GM12878 (cell line): ENCODE data around the gene STOML2. TPM values are rescaled to one million over a fixed set of nuclear protein-coding genes. Genes with fewer than 3 reads are reported as not detected.

ENCODE experiments used
- BMI1 ChIP-seq: fragments of 450-650 bp; IDR thresholded peaks from 2 replicates; pipeline ENCODE4 v1.6.1; 2016; ENCODE audit warnings: mild to moderate bottlenecking, moderate library complexity, borderline replicate concordance
- BRCA1 ChIP-seq: IDR thresholded peaks from 2 replicates; pipeline ENCODE4 v1.6.1; 2011; ENCODE audit warnings: low read depth, low read length, improper control_type of control experiment
- DPF2 ChIP-seq: fragments of 450-650 bp; IDR thresholded peaks from 2 replicates; pipeline ENCODE4 v1.6.1; 2017; ENCODE audit warnings: mild to moderate bottlenecking
- EED ChIP-seq: sonication (generic); IDR thresholded peaks from 2 replicates; pipeline ENCODE4 v1.6.1; 2016; ENCODE audit warnings: antibody characterized with exemption, low read depth
- HDGF ChIP-seq: fragments of 450-650 bp; IDR thresholded peaks from 2 replicates; pipeline ENCODE4 v1.6.1; 2016; ENCODE audit warnings: antibody characterized with exemption
- MYC ChIP-seq: IDR thresholded peaks from 2 replicates; pipeline ENCODE4 v1.6.1; 2011; ENCODE audit warnings: mild to moderate bottlenecking, low read length, moderate library complexity, inconsistent platforms; ENCODE audit not compliant: insufficient read depth, insufficient replicate concordance, insufficient read length, severe bottlenecking
- POLR2AphosphoS2 ChIP-seq: IDR thresholded peaks from 2 replicates; pipeline ENCODE4 v1.6.1; 2011; ENCODE audit warnings: low read depth, mild to moderate bottlenecking, low read length, improper control_type of control experiment, moderate library complexity
- RCOR1 ChIP-seq: conservative IDR thresholded peaks from 2 replicates; pipeline ENCODE4 v1.6.1; 2012; ENCODE audit warnings: low read depth, low read length, improper control_type of control experiment
- REST ChIP-seq: IDR thresholded peaks from 2 replicates; pipeline ENCODE4 v1.6.1; 2012; ENCODE audit warnings: mild to moderate bottlenecking, low read depth, low read length
- STAT1 ChIP-seq: fragments of 450-650 bp; conservative IDR thresholded peaks from 2 replicates; pipeline ENCODE4 v1.6.1; 2014; ENCODE audit warnings: antibody characterized with exemption, mild to moderate bottlenecking
- polyA plus RNA-seq, 11 experiments: library from polyadenylated mRNA; depleted of rRNA in 4 of 11; unstranded in 6 of 11; stranded (reverse) in 5 of 11; fragments of >200 nt; fragmentation: Nextera tagmentation in 4 of 11; fragmentation: Illumina TruSeq in 1 of 11; extraction: Ambion mirVana in 4 of 11; extraction: Trizol in 1 of 11; gene quantifications; 1 replicate in 1 of 11; 2 replicates in 10 of 11; pipeline versions ENCODE4 v1.2.1 to v1.2.3, GENCODE V29; 2011 to 2016; ENCODE audit warnings: inconsistent platforms in 2 of 11, missing spikeins in 2 of 11, low read depth in 1 of 11
- total RNA-seq, 4 experiments: library from RNA; depleted of rRNA in 3 of 4; stranded (reverse); fragments of >200 nt in 3 of 4; fragmentation: Illumina TruSeq in 1 of 4; extraction: Trizol in 1 of 4; gene quantifications; 2 replicates each; pipeline versions ENCODE4 v1.2.1 to v1.2.3, GENCODE V29; 2013 to 2021
- TF ChIP-seq, protein P1 (sequence below): IDR thresholded peaks from 2 replicates; pipeline ENCODE4 v1.6.1; 2011; ENCODE audit warnings: mild to moderate bottlenecking, low read depth, low read length, moderate library complexity; ENCODE audit not compliant: insufficient replicate concordance

The STOML2 gene
- total and polyA plus RNA-seq, 10 of the 15 experiments (the other 5 are each of a cell fraction or from before 2014, with no cell fraction given): 112 to 284 (median 207) TPM

DNA sequence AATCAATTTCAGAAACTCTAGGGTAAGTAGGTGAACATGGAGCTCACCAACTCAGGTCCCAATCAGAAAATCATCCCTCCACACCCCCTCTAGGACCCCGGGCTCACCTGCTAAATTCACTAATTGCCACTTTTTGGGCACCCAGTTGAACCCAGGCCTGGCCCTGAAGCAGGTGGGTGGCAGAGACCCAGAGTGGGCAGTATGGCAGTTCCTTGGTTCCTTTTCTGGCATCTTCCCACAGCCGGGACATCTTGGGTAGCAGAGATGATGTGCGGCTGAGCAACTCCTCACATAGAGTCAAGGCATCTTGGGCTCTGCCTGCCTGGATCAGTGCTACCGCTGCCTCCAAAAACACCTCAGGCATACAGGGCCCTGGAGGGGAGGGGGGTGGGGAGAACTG is 27.6 kb downstream of the STOML2 start (continued):
- TF ChIP-seq BMI1 (no peak), DPF2 (no peak), POLR2AphosphoS2 (no peak), BRCA1 (no peak), RCOR1 (no peak), HDGF (no peak), EED (no peak), STAT1 (no peak), REST (no peak), MYC (no peak)
- TF ChIP-seq, protein P1, sequence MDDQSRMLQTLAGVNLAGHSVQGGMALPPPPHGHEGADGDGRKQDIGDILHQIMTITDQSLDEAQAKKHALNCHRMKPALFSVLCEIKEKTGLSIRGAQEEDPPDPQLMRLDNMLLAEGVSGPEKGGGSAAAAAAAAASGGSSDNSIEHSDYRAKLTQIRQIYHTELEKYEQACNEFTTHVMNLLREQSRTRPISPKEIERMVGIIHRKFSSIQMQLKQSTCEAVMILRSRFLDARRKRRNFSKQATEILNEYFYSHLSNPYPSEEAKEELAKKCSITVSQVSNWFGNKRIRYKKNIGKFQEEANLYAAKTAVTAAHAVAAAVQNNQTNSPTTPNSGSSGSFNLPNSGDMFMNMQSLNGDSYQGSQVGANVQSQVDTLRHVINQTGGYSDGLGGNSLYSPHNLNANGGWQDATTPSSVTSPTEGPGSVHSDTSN: no peak
